Mesenteric fat pad (tissue), 1 donor: ENCODE results near the gene PLAC9. TPM values are rescaled to one million over a fixed set of nuclear protein-coding genes. Genes with fewer than 3 reads are reported as not detected.
"Not testable (repeated sequence)": the region's sequence is repeated elsewhere in the genome, so short reads cannot be mapped to it uniquely, and the experiment has no call there.

ENCODE experiments used
- DNase-seq: peaks from one replicate; pipeline ENCODE4 v3.0.0-alpha.2; 2020; ENCODE audit warnings: low spot score
- total RNA-seq: library from RNA; stranded (reverse); fragmentation: NEBNext Ultra II Directional; extraction: Animal tissue kit (Norgen Biotek cat#: 25700); gene quantifications from one replicate; pipeline ENCODE4 v1.2.1, GENCODE V29; 2021
- donor health status: DM: yes; HTN: yes; CAD: no.

The PLAC9 gene
- total RNA-seq, 1 donor from 2014 or later = 94.2 TPM

- no peak for DNase-seq
These were observed 5.4 kb downstream of the PLAC9 start for GRCh38 chr10:80137920-80138319.

- DNase-seq = no peak
These were observed 6.7 kb downstream of the PLAC9 start for GRCh38 chr10:80139265-80139664.

GRCh38 chr10:80140251-80140650, 7.7 kb downstream of the PLAC9 start:
- DNase-seq = no peak

GRCh38 chr10:80141696-80142460, 9.3 kb downstream of the PLAC9 start:
- no peak for DNase-seq

GRCh38 chr10:80144067-80144695, 11.7 kb downstream of the PLAC9 start:
- DNase-seq = no peak

- no peak for DNase-seq
These were observed 12.2 kb downstream of the PLAC9 start for GRCh38 chr10:80144696-80145131.

GRCh38 chr10:80145406-80146308, 13.1 kb downstream of the PLAC9 start:
- not testable (repeated sequence) for DNase-seq

- DNase-seq = no peak
These were observed 14.4 kb downstream of the PLAC9 start for GRCh38 chr10:80146918-80147317.

GRCh38 chr10:80148166-80148805, 15.8 kb downstream of the PLAC9 start:
- no peak for DNase-seq

- DNase-seq = no peak
These were observed 16.6 kb downstream of the PLAC9 start for GRCh38 chr10:80149123-80149522.

GRCh38 chr10:80150172-80150571, 17.6 kb downstream of the PLAC9 start:
- no peak for DNase-seq

GRCh38 chr10:80152820-80153219, 20.3 kb downstream of the PLAC9 start:
- DNase-seq = no peak

- no peak for DNase-seq
These were observed 20.9 kb downstream of the PLAC9 start for GRCh38 chr10:80153460-80153859.

- no peak for DNase-seq
These were observed 22.1 kb downstream of the PLAC9 start for GRCh38 chr10:80154626-80154977.

GRCh38 chr10:80154978-80155695, 22.6 kb downstream of the PLAC9 start:
- DNase-seq = no peak

GRCh38 chr10:80155696-80156215, 23.2 kb downstream of the PLAC9 start:
- no peak for DNase-seq

GRCh38 chr10:80156216-80156615, 23.7 kb downstream of the PLAC9 start:
- no peak for DNase-seq

GRCh38 chr10:80157561-80157960, 25.0 kb downstream of the PLAC9 start:
- DNase-seq = no peak

- DNase-seq = no peak
These were observed 25.6 kb downstream of the PLAC9 start for GRCh38 chr10:80158126-80158525.

- DNase-seq = no peak
These were observed 26.1 kb downstream of the PLAC9 start for GRCh38 chr10:80158598-80159127.
